Calu3 (cell line): ENCODE measurements around the gene COL4A2. TPM values are rescaled to one million over a fixed set of nuclear protein-coding genes. Genes with fewer than 3 reads are reported as not detected.
A peak's percentile ranks its signal among the peaks of the same experiment; 100 is the strongest.

Experiments used
- BruUV-seq: library from RNA; stranded (reverse); fragments of 400-500 nt; replicated peaks from 2 replicates; lab custom pipeline; 2021; lab: Mats Ljungman, UMichigan
- CTCF ChIA-PET: fragments of 300-600 bp; sonication (Branson Sonifier 250); formaldehyde crosslinking; loops from one replicate; lab custom pipeline; 2022; ENCODE audit warnings: antibody characterized with exemption; lab: Charles Lee
- DNase-seq: peaks from one replicate; pipeline ENCODE4 v3.0.0; 2022
- H3K27ac Mint-ChIP-seq: one replicate; pipeline ENCODE4 v1.8.0; 2022; ENCODE audit warnings: mixed read lengths; ENCODE audit not compliant: unreplicated experiment
- H3K27me3 Mint-ChIP-seq: one replicate; pipeline ENCODE4 v1.8.0; 2022; ENCODE audit warnings: mixed read lengths; ENCODE audit not compliant: unreplicated experiment
- H3K36me3 Mint-ChIP-seq: one replicate; pipeline ENCODE4 v1.8.0; 2022; ENCODE audit warnings: mild to moderate bottlenecking, moderate library complexity, mixed read lengths; ENCODE audit not compliant: insufficient read depth, unreplicated experiment
- H3K4me1 Mint-ChIP-seq: one replicate; pipeline ENCODE4 v1.8.0; 2022; ENCODE audit warnings: mild to moderate bottlenecking, low read depth, mixed read lengths; ENCODE audit not compliant: unreplicated experiment
- H3K4me3 Mint-ChIP-seq: one replicate; pipeline ENCODE4 v1.8.0; 2022; ENCODE audit warnings: mild to moderate bottlenecking, low read depth, moderate library complexity, mixed read lengths; ENCODE audit not compliant: unreplicated experiment
- H3K9me3 Mint-ChIP-seq: one replicate; pipeline ENCODE4 v1.8.0; 2022; ENCODE audit warnings: low read depth, mixed read lengths; ENCODE audit not compliant: unreplicated experiment
- intact Hi-C: fragments of 100-400 bp; cut with micrococcal nuclease; formaldehyde crosslinking; loops from one replicate; pipeline ENCODE4 v1.10.0; 2022; ENCODE audit not compliant: unreplicated experiment
- total RNA-seq: library from RNA; stranded (reverse); gene quantifications from 2 replicates; pipeline ENCODE4 v1.2.3, GENCODE V29; 2022
- TF ChIP-seq, protein P1 (sequence below): fragments of 200-600 bp; IDR thresholded peaks from one replicate; pipeline ENCODE4 v1.8.0; 2022; ENCODE audit warnings: antibody characterized with exemption; ENCODE audit not compliant: unreplicated experiment

COL4A2 gene
- total RNA-seq, 1 experiment from 2014 or later, result 0.42 TPM

DNA sequence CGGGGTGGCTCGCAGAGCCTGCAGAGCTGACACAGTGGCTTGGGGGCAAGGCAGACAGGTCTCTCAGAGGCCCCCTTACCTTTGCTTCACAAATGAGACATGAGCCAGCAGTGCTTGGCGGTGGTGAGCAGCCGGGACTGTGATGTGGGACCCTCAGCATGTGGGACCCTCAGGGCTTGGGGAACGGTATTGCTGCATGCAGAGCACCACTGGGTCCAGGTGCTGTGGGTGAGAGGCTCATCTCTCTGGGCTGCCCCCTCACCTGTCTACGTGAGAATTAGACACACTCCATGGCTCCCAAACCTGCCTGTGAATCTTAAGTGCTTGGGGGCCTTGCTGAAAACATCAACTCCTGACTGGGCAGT, 106.6 kb downstream of the COL4A2 start:
- no peaks in the 10 kb centered on the region for H3K4me1 Mint-ChIP-seq
- CTCF ChIA-PET, result no interaction called here
- no peak for DNase-seq
- H3K4me3 Mint-ChIP-seq, result no peak overlapping the region
- BruUV-seq, result no TSS peak
- no peaks in the 10 kb centered on the region for H3K36me3 Mint-ChIP-seq
- intact Hi-C loops, result loop anchor here (5.0 kb wide), 1 partner anchor 191 kb away; no protein-coding TSS in a partner anchor
- no peak overlapping the region for H3K27ac Mint-ChIP-seq
- no peaks in the 10 kb centered on the region for H3K9me3 Mint-ChIP-seq
- no peaks in the 10 kb centered on the region for H3K27me3 Mint-ChIP-seq
- TF ChIP-seq, protein P1, sequence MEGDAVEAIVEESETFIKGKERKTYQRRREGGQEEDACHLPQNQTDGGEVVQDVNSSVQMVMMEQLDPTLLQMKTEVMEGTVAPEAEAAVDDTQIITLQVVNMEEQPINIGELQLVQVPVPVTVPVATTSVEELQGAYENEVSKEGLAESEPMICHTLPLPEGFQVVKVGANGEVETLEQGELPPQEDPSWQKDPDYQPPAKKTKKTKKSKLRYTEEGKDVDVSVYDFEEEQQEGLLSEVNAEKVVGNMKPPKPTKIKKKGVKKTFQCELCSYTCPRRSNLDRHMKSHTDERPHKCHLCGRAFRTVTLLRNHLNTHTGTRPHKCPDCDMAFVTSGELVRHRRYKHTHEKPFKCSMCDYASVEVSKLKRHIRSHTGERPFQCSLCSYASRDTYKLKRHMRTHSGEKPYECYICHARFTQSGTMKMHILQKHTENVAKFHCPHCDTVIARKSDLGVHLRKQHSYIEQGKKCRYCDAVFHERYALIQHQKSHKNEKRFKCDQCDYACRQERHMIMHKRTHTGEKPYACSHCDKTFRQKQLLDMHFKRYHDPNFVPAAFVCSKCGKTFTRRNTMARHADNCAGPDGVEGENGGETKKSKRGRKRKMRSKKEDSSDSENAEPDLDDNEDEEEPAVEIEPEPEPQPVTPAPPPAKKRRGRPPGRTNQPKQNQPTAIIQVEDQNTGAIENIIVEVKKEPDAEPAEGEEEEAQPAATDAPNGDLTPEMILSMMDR, result no peak

DNA sequence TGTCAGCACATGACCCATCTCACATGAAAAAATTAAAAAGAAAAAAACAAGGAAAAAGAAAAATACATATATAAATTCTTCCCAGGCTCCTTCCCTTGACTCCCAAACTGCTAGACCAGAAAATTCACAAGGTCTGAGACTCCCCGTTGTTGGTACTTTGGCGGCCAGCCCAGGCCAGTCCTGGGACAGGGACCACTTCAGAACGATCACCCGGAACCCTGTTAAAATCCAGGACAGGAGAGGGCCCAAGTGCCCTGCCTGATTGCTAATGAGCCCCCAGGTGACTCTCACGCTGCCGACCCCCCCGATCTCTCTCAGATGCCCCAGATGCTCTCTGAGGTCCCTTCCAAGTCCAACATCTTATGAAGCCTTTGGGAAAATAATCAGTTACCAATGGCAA, 107.2 kb downstream of the COL4A2 start:
- intact Hi-C loops, result loop anchor here (5.0 kb wide), 1 partner anchor 192 kb away; no protein-coding TSS in a partner anchor
- no peaks in the 10 kb centered on the region for H3K4me1 Mint-ChIP-seq
- TF ChIP-seq, protein P1, result no peak

DNA sequence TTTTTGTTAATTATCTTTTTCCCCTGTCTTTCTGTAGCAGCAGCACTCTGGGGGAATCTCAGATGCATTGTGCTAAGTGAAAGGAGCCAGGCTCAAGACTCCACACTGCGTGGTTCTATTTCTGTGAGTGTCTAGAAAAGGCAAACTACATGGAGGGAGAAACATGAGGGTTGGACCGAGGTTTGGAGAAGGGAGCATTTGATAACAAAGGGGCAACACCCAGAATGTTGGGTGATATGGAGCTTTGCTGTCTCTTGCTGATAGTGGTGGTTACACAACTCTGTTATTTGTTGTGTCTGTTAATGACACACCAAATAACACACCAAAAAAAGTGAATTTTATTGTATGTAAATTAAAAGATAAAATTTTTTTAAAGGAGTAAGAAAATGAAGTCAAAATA, 107.8 kb downstream of the COL4A2 start:
- Mint-ChIP-seq H3K27me3 (no peaks in the 10 kb centered on the region), H3K36me3 (peaks cover 4% of the 10 kb centered on the region), H3K9me3 (no peaks in the 10 kb centered on the region), H3K4me1 (no peaks in the 10 kb centered on the region), H3K27ac (no peak overlapping the region), H3K4me3 (no peak overlapping the region)
- CTCF ChIA-PET, result no interaction called here
- intact Hi-C loops, result loop anchor here (5.0 kb wide), 1 partner anchor 193 kb away; no protein-coding TSS in a partner anchor
- DNase-seq, result no peak
- TF ChIP-seq, protein P1, result no peak
- no TSS peak for BruUV-seq

More for the DNA sequence above, 107.2 kb downstream of the COL4A2 start:
- no TSS peak for BruUV-seq
- CTCF ChIA-PET, result no interaction called here
- no peak for DNase-seq
- Mint-ChIP-seq H3K36me3 (peaks cover under 1% of the 10 kb centered on the region), H3K27ac (no peak overlapping the region), H3K4me3 (no peak overlapping the region), H3K9me3 (no peaks in the 10 kb centered on the region), H3K27me3 (no peaks in the 10 kb centered on the region)

DNA sequence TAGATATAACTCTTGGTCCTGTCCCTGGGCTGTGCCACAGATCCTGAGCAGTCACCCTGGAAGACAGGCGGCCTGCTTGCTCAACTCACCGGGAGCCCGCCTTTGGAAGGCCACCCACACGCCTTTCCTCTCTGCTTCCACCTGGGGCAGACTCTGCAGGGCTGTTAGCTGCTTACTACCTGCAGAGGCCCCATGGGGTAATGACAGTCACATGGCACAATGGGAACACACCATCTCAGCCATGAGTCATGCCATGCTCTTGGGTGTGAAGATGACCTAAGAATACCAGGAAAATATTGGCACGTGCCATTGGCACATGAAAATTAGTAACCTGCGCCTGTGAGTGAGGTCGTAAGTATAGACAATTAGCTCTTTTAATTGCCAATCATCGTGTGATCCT, 108.6 kb downstream of the COL4A2 start:
- no peaks in the 10 kb centered on the region for H3K4me1 Mint-ChIP-seq
- intact Hi-C loops, result no loop called here
- no peaks in the 10 kb centered on the region for H3K27me3 Mint-ChIP-seq
- H3K4me3 Mint-ChIP-seq, result no peak overlapping the region
- H3K27ac Mint-ChIP-seq, result no peak overlapping the region
- TF ChIP-seq, protein P1, result no peak
- H3K9me3 Mint-ChIP-seq, result no peaks in the 10 kb centered on the region
- H3K36me3 Mint-ChIP-seq, result peaks cover 4% of the 10 kb centered on the region
- peak; percentile 7 for DNase-seq
- CTCF ChIA-PET, result no interaction called here
- no TSS peak for BruUV-seq
